Body of pancreas (tissue), 4 donors: Measurements from ENCODE around the gene VEZF1. TPM values are rescaled to one million over a fixed set of nuclear protein-coding genes. Genes with fewer than 3 reads are reported as not detected.

Source experiments
- ATAC-seq: fragments of 150-250 bp; one replicate; pipeline ENCODE4 v1.9.1; 2016
- DNase-seq, 4 donors: peaks; one replicate each; pipeline ENCODE4 v3.0.0-alpha.2; 2019
- H3K27ac ChIP-seq, 4 donors: fragments of 200-600 bp; sonication (generic); 1 replicate in 3 of 4; 2 replicates in 1 of 4; pipeline versions ENCODE4 v1.5.1 to v1.6.1; 2016 to 2019; ENCODE audit warnings: mild to moderate bottlenecking in 1 of 4, mixed read lengths in 1 of 4, moderate library complexity in 1 of 4
- H3K27me3 ChIP-seq, 2 donors: fragments of 200-600 bp; sonication (generic); one replicate each; pipeline ENCODE4 v1.6.0; 2016; ENCODE audit warnings: mild to moderate bottlenecking in 1 of 2
- H3K36me3 ChIP-seq, 2 donors: fragments of 200-600 bp; sonication (generic); replicated peaks in 1 of 2; 2 replicates each; pipeline ENCODE4 v1.5.1; 2016; ENCODE audit warnings: low read depth in 2 of 2; ENCODE audit not compliant: insufficient read depth in 1 of 2
- H3K4me1 ChIP-seq: fragments of 200-600 bp; sonication (generic); one replicate; pipeline ENCODE4 v1.6.0; 2016
- H3K4me3 ChIP-seq, 2 donors: fragments of 200-600 bp; sonication (generic); 1 replicate in 1 of 2; 2 replicates in 1 of 2; pipeline ENCODE4 v1.5.1; 2016 to 2019
- H3K9me3 ChIP-seq, 3 donors: fragments of 200-600 bp; sonication (generic); 1 replicate in 2 of 3; 2 replicates in 1 of 3; pipeline ENCODE4 v1.5.1; 2016
- POLR2A ChIP-seq, 3 donors: fragments of 450-650 bp; IDR thresholded peaks; one replicate each; pipeline ENCODE4 v1.6.1; 2016; ENCODE audit warnings: antibody characterized with exemption in 3 of 3, mild to moderate bottlenecking in 2 of 3
- WGBS, 2 donors: methylation state at CpG; one replicate each; pipeline ENCODE4 v1.1.5; 2017; 5-methylcytosine and 5-hydroxymethylcytosine counted together
- intact Hi-C: fragments of 100-400 bp; cut with DNase I; formaldehyde crosslinking; loops from one replicate; pipeline ENCODE4 v1.15.1; 2023
- small RNA-seq: library from RNA; depleted of rRNA; stranded (forward); fragments of <200 nt; gene quantifications from one replicate; pipeline ENCODE3, GENCODE V24; 2016
- total RNA-seq, 2 donors: library from RNA; depleted of rRNA; stranded (reverse); fragments of >200 nt; gene quantifications; one replicate each; pipeline ENCODE4 v1.1.0, GENCODE V29; 2016
- TF ChIP-seq, protein P1 (sequence below), 7 experiments: fragments of 450-650 bp in 4 of 7; fragments of 200-600 bp in 3 of 7; sonication (generic) in 3 of 7; IDR thresholded peaks; one replicate each; pipeline ENCODE4 v1.5.1; 2016 to 2019; ENCODE audit warnings: antibody characterized with exemption in 7 of 7

Gene VEZF1
- total RNA-seq, 2 donors from 2014 or later: 14.5 to 39.4 TPM

GRCh38 chr17:57925361-57925990, 62.6 kb downstream of the VEZF1 start:
- ATAC-seq (no peak), DNase-seq (no peak)
- no peaks in the 10 kb centered on the region for H3K9me3 ChIP-seq
- WGBS, 2 donors: 67 to 85% methylated on average over 7 to 9 of the region's 9 CpGs
- peak overlapping the region in 2 of 4 donors; percentile 41 to 51 for H3K27ac ChIP-seq
- TF ChIP-seq POLR2A (IDR thresholded peaks at IDR 0.05): no peak
- TF ChIP-seq, protein P1, sequence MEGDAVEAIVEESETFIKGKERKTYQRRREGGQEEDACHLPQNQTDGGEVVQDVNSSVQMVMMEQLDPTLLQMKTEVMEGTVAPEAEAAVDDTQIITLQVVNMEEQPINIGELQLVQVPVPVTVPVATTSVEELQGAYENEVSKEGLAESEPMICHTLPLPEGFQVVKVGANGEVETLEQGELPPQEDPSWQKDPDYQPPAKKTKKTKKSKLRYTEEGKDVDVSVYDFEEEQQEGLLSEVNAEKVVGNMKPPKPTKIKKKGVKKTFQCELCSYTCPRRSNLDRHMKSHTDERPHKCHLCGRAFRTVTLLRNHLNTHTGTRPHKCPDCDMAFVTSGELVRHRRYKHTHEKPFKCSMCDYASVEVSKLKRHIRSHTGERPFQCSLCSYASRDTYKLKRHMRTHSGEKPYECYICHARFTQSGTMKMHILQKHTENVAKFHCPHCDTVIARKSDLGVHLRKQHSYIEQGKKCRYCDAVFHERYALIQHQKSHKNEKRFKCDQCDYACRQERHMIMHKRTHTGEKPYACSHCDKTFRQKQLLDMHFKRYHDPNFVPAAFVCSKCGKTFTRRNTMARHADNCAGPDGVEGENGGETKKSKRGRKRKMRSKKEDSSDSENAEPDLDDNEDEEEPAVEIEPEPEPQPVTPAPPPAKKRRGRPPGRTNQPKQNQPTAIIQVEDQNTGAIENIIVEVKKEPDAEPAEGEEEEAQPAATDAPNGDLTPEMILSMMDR (IDR thresholded peaks at IDR 0.05): no peak
- no peaks in the 10 kb centered on the region for H3K36me3 ChIP-seq
- no peak overlapping the region for H3K4me3 ChIP-seq
- H3K27me3 ChIP-seq: no peaks in the 10 kb centered on the region
- peaks cover 50% of the 10 kb centered on the region for H3K4me1 ChIP-seq
- intact Hi-C loops: no loop called here

GRCh38 chr17:57924677-57925076, 63.4 kb downstream of the VEZF1 start:
- H3K4me3 ChIP-seq: no peak overlapping the region
- peak; percentile 54 for ATAC-seq
- intact Hi-C loops: no loop called here
- 40 to 61% methylated on average over 2 to 4 of the region's 4 CpGs for WGBS, 2 donors
- TF ChIP-seq, protein P1 (IDR thresholded peaks at IDR 0.05): no peak
- TF ChIP-seq POLR2A (IDR thresholded peaks at IDR 0.05): no peak
- DNase-seq: peak in 3 of 4 donors; percentile 44 to 70 (median 67)
- peak overlapping the region in 2 of 4 donors; percentile 41 to 51 for H3K27ac ChIP-seq
- H3K4me1 ChIP-seq: peaks cover 50% of the 10 kb centered on the region
- no peaks in the 10 kb centered on the region for H3K36me3 ChIP-seq
- H3K9me3 ChIP-seq: no peaks in the 10 kb centered on the region
- no peaks in the 10 kb centered on the region for H3K27me3 ChIP-seq

Small RNA genes within 50 kb of the gene (small RNA-seq; reads per million reads assigned to genes)
- gene AC015813.4: not detected

Other genes with a start within 250 kb of the VEZF1 start
- gene CCDC182, start 243.0 kb downstream of the VEZF1 start, total RNA-seq: not detected
- gene MRPS23, start 138.2 kb downstream of the VEZF1 start, total RNA-seq: 10 to 100 TPM in 1 of 2 donors, 1 to 10 TPM in 1; 1.3 to 13.7 TPM
- gene CUEDC1, start 32.8 kb downstream of the VEZF1 start, total RNA-seq: 10 to 100 TPM; 35.8 to 48.1 TPM
- gene SRSF1, start 19.0 kb upstream of the VEZF1 start, total RNA-seq: 100 to 1,000 TPM in 1 of 2 donors, 10 to 100 TPM in 1; 76.0 to 139 TPM
- 10 to 100 TPM; 10.6 to 14.5 TPM for gene DYNLL2, start 95.2 kb upstream of the VEZF1 start, total RNA-seq
- not detected for gene OR4D1, start 160.1 kb upstream of the VEZF1 start, total RNA-seq
- not detected for gene OR4D2, start 178.7 kb upstream of the VEZF1 start, total RNA-seq
- gene EPX, start 204.5 kb upstream of the VEZF1 start, total RNA-seq: not detected
- gene MKS1, start 231.0 kb upstream of the VEZF1 start, total RNA-seq: 10 to 100 TPM; 14.2 to 15.0 TPM